Left lung (tissue), 10 donors: ENCODE measurements around the gene RAP1GAP. TPM values are rescaled to one million over a fixed set of nuclear protein-coding genes. Genes with fewer than 3 reads are reported as not detected.

ENCODE experiments used
- ATAC-seq: fragments of 200-7000 bp; cut with Tn5 transposase; one replicate; pipeline ENCODE4 v1.9.1; 2020; ENCODE audit warnings: moderate library complexity
- DNase-seq, 4 donors: peaks; one replicate each; pipeline ENCODE4 v3.0.0-alpha.2; 2013 to 2020
- H3K27ac ChIP-seq, 2 donors: fragments of 200-600 bp; sonication (generic) in 1 of 2; one replicate each; pipeline versions ENCODE4 v1.5.0 to v1.8.0; 2020 to 2021
- H3K27me3 ChIP-seq, 2 donors: fragments of 200-600 bp; sonication (generic) in 1 of 2; one replicate each; pipeline versions ENCODE4 v1.5.0 to v1.8.0; 2020 to 2021
- H3K36me3 ChIP-seq, 2 donors: fragments of 200-600 bp; sonication (generic) in 1 of 2; one replicate each; pipeline versions ENCODE4 v1.5.0 to v1.8.0; 2020 to 2021
- H3K4me1 ChIP-seq, 2 donors: fragments of 200-600 bp; one replicate each; pipeline ENCODE4 v1.8.0; 2021
- H3K4me3 ChIP-seq, 2 donors: fragments of 200-600 bp; sonication (generic) in 1 of 2; one replicate each; pipeline versions ENCODE4 v1.5.0 to v1.8.0; 2020 to 2021; ENCODE audit warnings: mild to moderate bottlenecking in 1 of 2
- H3K9me3 ChIP-seq, 2 donors: fragments of 200-600 bp; sonication (generic) in 1 of 2; one replicate each; pipeline versions ENCODE4 v1.5.0 to v1.8.0; 2020 to 2021
- intact Hi-C, 2 donors: fragments of 100-400 bp; cut with DNase I; formaldehyde crosslinking; loops; one replicate each; pipeline versions ENCODE4 v1.11.2 to v1.14.2; 2022
- polyA plus RNA-seq, 6 donors: library from polyadenylated mRNA; unstranded; fragments of 120-200 nt; gene quantifications; one replicate each; pipeline ENCODE4 v1.2.1, GENCODE V29; 2013; ENCODE audit not compliant: insufficient read length in 6 of 6
- total RNA-seq, 2 donors: library from RNA; stranded (reverse); fragmentation: NEBNext Ultra II Directional; extraction: Animal tissue kit (Norgen Biotek cat#: 25700); gene quantifications; one replicate each; pipeline ENCODE4 v1.2.1, GENCODE V29; 2021
- TF ChIP-seq, protein P1 (sequence below), 2 donors: fragments of 200-600 bp; sonication (generic) in 1 of 2; IDR thresholded peaks; one replicate each; pipeline versions ENCODE4 v1.5.0 to v1.8.0; 2021; ENCODE audit warnings: antibody characterized with exemption in 2 of 2
- donor health status: DM: no; HTN: yes; CAD: no.
- donor health status: DM: no; HTN: no; CAD: no.

Gene RAP1GAP
- total and polyA plus RNA-seq, 8 donors, result 20.7 to 59.3 (median 45.2) TPM

DNA sequence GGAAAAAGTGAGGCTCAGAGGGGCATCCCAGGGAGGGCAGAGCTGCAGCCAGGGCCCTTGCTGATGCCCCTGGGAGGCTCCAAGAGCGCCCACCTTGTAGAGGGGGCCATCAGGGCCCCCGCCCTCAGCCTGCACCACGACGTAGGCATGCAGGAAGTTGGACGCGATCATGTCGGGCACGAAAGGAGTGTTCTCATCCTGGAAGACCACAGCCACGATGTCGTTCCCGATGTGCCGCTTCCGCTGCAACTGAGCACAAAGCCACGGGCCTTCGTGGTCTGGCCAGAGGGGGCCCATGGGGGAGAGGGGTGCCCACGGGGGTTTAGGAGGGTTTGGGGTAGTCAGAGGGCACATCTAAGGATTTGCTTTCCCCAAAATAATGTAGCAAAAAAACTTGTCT lies 59.1 kb downstream of the RAP1GAP start:
- H3K4me1 ChIP-seq, result no peaks in the 10 kb centered on the region
- H3K4me3 ChIP-seq, result no peak overlapping the region
- ATAC-seq (no peak), DNase-seq (peak in 1 of 4 donors; percentile 50)
- TF ChIP-seq, protein P1, sequence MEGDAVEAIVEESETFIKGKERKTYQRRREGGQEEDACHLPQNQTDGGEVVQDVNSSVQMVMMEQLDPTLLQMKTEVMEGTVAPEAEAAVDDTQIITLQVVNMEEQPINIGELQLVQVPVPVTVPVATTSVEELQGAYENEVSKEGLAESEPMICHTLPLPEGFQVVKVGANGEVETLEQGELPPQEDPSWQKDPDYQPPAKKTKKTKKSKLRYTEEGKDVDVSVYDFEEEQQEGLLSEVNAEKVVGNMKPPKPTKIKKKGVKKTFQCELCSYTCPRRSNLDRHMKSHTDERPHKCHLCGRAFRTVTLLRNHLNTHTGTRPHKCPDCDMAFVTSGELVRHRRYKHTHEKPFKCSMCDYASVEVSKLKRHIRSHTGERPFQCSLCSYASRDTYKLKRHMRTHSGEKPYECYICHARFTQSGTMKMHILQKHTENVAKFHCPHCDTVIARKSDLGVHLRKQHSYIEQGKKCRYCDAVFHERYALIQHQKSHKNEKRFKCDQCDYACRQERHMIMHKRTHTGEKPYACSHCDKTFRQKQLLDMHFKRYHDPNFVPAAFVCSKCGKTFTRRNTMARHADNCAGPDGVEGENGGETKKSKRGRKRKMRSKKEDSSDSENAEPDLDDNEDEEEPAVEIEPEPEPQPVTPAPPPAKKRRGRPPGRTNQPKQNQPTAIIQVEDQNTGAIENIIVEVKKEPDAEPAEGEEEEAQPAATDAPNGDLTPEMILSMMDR (IDR thresholded peaks at IDR 0.05), result no peak
- intact Hi-C loops, result no loop called here
- no peaks in the 10 kb centered on the region for H3K9me3 ChIP-seq
- no peak overlapping the region for H3K27ac ChIP-seq
- H3K36me3 ChIP-seq, result peaks cover 0 to 6% of the 10 kb centered on the region in 2 donors
- H3K27me3 ChIP-seq, result peaks cover 0 to 21% of the 10 kb centered on the region in 2 donors

DNA sequence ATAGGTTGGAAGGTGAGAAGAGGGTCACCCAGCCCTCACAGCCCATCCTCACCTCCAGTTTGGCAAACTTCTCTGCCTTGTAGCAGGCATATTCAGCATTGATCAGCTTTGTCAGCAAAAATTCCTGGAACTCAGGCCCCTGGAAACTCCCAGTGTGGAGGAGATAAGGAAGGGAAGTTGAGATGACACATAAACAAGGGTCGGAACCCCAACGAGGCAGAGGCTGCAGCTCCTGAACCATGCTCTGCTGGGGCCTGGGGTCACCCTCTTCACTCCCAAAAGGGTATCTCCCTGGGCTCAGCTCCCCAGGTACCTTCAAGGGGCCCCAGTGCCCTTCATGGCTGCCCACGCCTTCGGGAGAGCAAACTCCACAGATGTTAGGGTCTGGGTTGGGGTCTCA lies 60.4 kb downstream of the RAP1GAP start:
- no peak overlapping the region for H3K27ac ChIP-seq
- DNase-seq (no peak), ATAC-seq (no peak)
- no peaks in the 10 kb centered on the region for H3K9me3 ChIP-seq
- no peak overlapping the region for H3K4me3 ChIP-seq
- H3K36me3 ChIP-seq, result peaks cover 0 to 6% of the 10 kb centered on the region in 2 donors
- H3K4me1 ChIP-seq, result no peaks in the 10 kb centered on the region
- peaks cover 0 to 21% of the 10 kb centered on the region in 2 donors for H3K27me3 ChIP-seq
- TF ChIP-seq, protein P1 (IDR thresholded peaks at IDR 0.05), result no peak
- intact Hi-C loops, result no loop called here

DNA sequence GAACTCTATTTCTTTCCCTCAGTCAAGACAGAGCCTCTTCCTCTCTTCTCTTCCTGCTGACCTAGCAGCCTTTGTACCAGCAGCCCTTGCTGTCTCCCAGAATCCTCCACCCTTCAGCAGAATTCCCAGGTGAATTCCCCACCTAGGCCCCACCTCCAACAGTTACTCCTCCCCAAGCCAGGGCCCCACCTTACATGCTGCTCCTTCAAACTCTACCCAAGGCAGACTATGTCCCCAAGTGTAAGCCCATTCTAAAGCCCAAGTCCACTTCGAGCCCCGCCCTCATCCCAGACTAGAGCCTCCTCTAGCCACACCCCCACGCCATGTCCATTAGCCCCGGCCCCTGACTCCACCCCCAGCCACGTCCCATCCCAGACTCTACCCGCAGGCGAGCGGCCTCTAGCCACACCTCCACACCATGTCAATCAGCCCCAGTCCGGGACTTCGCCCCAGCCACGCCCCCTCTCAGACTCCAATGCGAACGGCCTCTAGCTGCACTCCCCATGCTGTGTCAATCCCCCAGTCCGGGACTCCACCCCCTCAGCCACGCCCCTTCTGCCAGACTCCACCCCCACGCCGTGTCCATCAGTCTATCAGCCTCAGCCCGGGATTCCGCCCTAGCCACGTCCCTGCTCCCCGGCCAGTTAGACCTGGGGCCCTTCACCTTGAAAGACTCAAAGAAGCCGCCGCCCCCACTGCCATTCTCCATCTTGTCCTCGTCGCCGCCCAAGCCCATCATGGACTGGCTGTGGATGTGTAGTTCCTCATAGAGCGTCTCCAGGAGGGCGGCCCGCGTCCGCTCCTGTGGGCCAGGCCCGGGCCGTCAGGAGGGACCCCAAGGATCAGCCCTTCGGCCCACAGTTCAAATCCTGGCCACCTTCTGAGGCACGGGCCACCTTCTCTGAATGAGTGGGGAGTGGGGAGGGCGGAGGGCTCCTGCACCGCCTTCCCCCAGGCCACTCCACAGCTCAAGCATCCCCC lies 61.3 kb downstream of the RAP1GAP start:
- Histone ChIP-seq H3K27ac (no peak overlapping the region), H3K4me1 (no peaks in the 10 kb centered on the region), H3K27me3 (peaks cover 0 to 28% of the 10 kb centered on the region in 2 donors), H3K9me3 (no peaks in the 10 kb centered on the region), H3K4me3 (no peak overlapping the region), H3K36me3 (peaks cover 0 to 6% of the 10 kb centered on the region in 2 donors)
- DNase-seq (peak in 3 of 4 donors; percentile 81 to 95 (median 90)), ATAC-seq (peak; percentile 94)
- intact Hi-C loops, result no loop called here
- TF ChIP-seq, protein P1 (IDR thresholded peaks at IDR 0.05), result no peak

DNA sequence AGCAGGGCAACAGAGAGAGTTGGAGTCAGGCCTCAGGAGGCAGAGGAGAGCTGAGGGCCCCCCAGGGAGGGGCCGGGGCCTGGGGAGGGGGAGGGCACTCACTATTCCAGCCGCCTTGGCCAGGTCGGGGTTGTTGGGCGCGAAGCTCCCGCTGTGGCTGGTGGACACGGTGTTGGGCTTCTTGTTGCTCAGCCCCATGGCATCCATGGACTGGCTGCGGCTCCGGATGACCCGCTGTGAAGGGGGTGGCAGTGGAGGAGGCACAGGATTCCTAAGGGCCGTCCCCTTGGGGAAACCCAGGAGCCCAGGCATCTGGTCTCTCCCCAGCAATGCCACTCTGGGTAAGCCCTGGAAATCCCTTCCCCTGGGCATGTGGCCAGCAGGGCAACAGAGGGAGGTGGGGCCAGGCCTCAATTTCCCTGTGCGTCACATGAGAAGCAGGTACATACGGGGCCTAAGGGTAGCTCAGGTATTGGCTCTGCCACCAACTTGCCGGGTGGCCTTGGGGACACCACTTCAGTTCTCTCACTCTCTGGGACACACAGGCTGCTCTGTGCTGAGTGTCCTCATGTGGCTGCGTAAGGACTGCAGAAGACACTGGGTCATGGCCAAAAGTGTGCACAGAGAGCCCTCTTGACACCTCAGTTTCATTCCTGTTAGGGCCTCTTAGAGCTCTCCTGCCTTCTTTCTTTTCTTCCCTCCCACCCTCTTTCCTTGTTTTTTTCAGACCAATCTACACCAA lies 63.0 kb downstream of the RAP1GAP start:
- ATAC-seq (peak; percentile 16), DNase-seq (peak in 1 of 4 donors; percentile 33)
- Histone ChIP-seq H3K36me3 (peaks cover 0 to 2% of the 10 kb centered on the region in 2 donors), H3K4me3 (no peak overlapping the region), H3K4me1 (no peaks in the 10 kb centered on the region), H3K27ac (no peak overlapping the region), H3K9me3 (no peaks in the 10 kb centered on the region), H3K27me3 (peaks cover 0 to 45% of the 10 kb centered on the region in 2 donors)
- intact Hi-C loops, result no loop called here
- TF ChIP-seq, protein P1 (IDR thresholded peaks at IDR 0.05), result no peak
